ENCODE measurements around the gene TLR1. TPM values are rescaled to one million over a fixed set of nuclear protein-coding genes. Genes with fewer than 3 reads are reported as not detected.
"Not testable (repeated sequence)": the region's sequence is repeated elsewhere in the genome, so short reads cannot be mapped to it uniquely, and the experiment has no call there.

TLR1 gene
- total RNA-seq, 1 experiment from 2014 or later = not detected

- not testable (repeated sequence) for DNase-seq (ENCODE audit: low spot score)
Measured at GRCh38 chr4:38807462-38807861, 2.9 kb upstream of the TLR1 start.

- DNase-seq (ENCODE audit: low spot score) = not testable (repeated sequence)
Measured at GRCh38 chr4:38806251-38806650, 1.7 kb upstream of the TLR1 start.

GRCh38 chr4:38805530-38806145 lies 1.0 kb upstream of the TLR1 start:
- DNase-seq (ENCODE audit: low spot score) = no peak

GRCh38 chr4:38803833-38804653 lies 548 bp downstream of the TLR1 start:
- DNase-seq (ENCODE audit: low spot score) = no peak

GRCh38 chr4:38802561-38803355 lies 1.8 kb downstream of the TLR1 start:
- no peak for DNase-seq (ENCODE audit: low spot score)

GRCh38 chr4:38800961-38801450 lies 3.6 kb downstream of the TLR1 start:
- DNase-seq (ENCODE audit: low spot score) = no peak

- DNase-seq (ENCODE audit: low spot score) = no peak
Measured at GRCh38 chr4:38800366-38800765, 4.2 kb downstream of the TLR1 start.

- DNase-seq (ENCODE audit: low spot score) = no peak
Measured at GRCh38 chr4:38795087-38795486, 9.5 kb downstream of the TLR1 start.

GRCh38 chr4:38794051-38794450 lies 10.5 kb downstream of the TLR1 start:
- DNase-seq (ENCODE audit: low spot score) = no peak

GRCh38 chr4:38791010-38791409 lies 13.6 kb downstream of the TLR1 start:
- DNase-seq (ENCODE audit: low spot score) = no peak

GRCh38 chr4:38788317-38788716 lies 16.3 kb downstream of the TLR1 start:
- DNase-seq (ENCODE audit: low spot score) = no peak

- DNase-seq (ENCODE audit: low spot score) = peak; percentile 10
Measured at GRCh38 chr4:38787693-38788092, 16.9 kb downstream of the TLR1 start.

GRCh38 chr4:38785901-38786402 lies 18.6 kb downstream of the TLR1 start:
- no peak for DNase-seq (ENCODE audit: low spot score)

- DNase-seq (ENCODE audit: low spot score) = no peak
Measured at GRCh38 chr4:38785041-38785790, 19.4 kb downstream of the TLR1 start.

- no peak for DNase-seq (ENCODE audit: low spot score)
Measured at GRCh38 chr4:38784141-38784540, 20.4 kb downstream of the TLR1 start.

GRCh38 chr4:38783109-38783460 lies 21.5 kb downstream of the TLR1 start:
- no peak for DNase-seq (ENCODE audit: low spot score)

GRCh38 chr4:38782452-38783108 lies 22.0 kb downstream of the TLR1 start, which contains the start of gene TLR10:
Gene TLR10 (minus strand): TSS chr4:38782990. CDS start chr4:38775590, 7,400 bp downstream.
- DNase-seq (ENCODE audit: low spot score) = peak; percentile 67

- DNase-seq (ENCODE audit: low spot score) = no peak
Measured at GRCh38 chr4:38781854-38782261, 22.7 kb downstream of the TLR1 start.

- no peak for DNase-seq (ENCODE audit: low spot score)
Measured at GRCh38 chr4:38780833-38781484, 23.6 kb downstream of the TLR1 start.

- DNase-seq (ENCODE audit: low spot score) = no peak
Measured at GRCh38 chr4:38779790-38780189, 24.8 kb downstream of the TLR1 start.

Measured in HT-29 (cell line).